Medulla oblongata (tissue), 1 donor: ENCODE measurements around the gene ATP1A3.
"Not testable (repeated sequence)": the region's sequence is repeated elsewhere in the genome, so short reads cannot be mapped to it uniquely, and the experiment has no call there.

Source experiments
- DNase-seq: peaks from one replicate; pipeline ENCODE4 v3.0.0-alpha.2; 2015; ENCODE audit errors: extremely low spot score

The ATP1A3 gene

GRCh38 chr19:41993612-41994483 lies at the start of gene ATP1A3:
Gene ATP1A3, minus strand, starts transcription at chr19:41994230. Its CDS starts 154 bp downstream, at chr19:41994076.
- DNase-seq = peak; percentile 45

- DNase-seq = no peak
Observed at GRCh38 chr19:42042455-42043170, 48.6 kb upstream of the ATP1A3 start.

GRCh38 chr19:42040491-42040890 lies 46.5 kb upstream of the ATP1A3 start:
- DNase-seq = not testable (repeated sequence)

GRCh38 chr19:42040031-42040430 lies 46.0 kb upstream of the ATP1A3 start:
- DNase-seq = no peak

- peak; percentile 3 for DNase-seq
Observed at GRCh38 chr19:42038666-42039065, 44.6 kb upstream of the ATP1A3 start.

- DNase-seq = no peak
Observed at GRCh38 chr19:42037649-42038048, 43.6 kb upstream of the ATP1A3 start.

GRCh38 chr19:42034640-42035391 lies 40.8 kb upstream of the ATP1A3 start:
- peak; percentile 71 for DNase-seq

- DNase-seq = no peak
Observed at GRCh38 chr19:42033413-42033812, 39.4 kb upstream of the ATP1A3 start.

- peak; percentile 20 for DNase-seq
Observed at GRCh38 chr19:42032431-42032830, 38.4 kb upstream of the ATP1A3 start.

- peak; percentile 37 for DNase-seq
Observed at GRCh38 chr19:42030645-42031440, 36.8 kb upstream of the ATP1A3 start.

GRCh38 chr19:42028304-42029216 lies 34.5 kb upstream of the ATP1A3 start:
- no peak for DNase-seq

- DNase-seq = peak; percentile 26
Observed at GRCh38 chr19:42024622-42025111, 30.6 kb upstream of the ATP1A3 start.

GRCh38 chr19:42023943-42024260 lies 29.9 kb upstream of the ATP1A3 start:
- no peak for DNase-seq

GRCh38 chr19:42023121-42023942 lies 29.3 kb upstream of the ATP1A3 start:
- no peak for DNase-seq

GRCh38 chr19:42022616-42023015 lies 28.6 kb upstream of the ATP1A3 start:
- no peak for DNase-seq

- DNase-seq = no peak
Observed at GRCh38 chr19:42021185-42021584, 27.2 kb upstream of the ATP1A3 start.

GRCh38 chr19:42018503-42019193 lies 24.6 kb upstream of the ATP1A3 start:
- DNase-seq = no peak

GRCh38 chr19:42017040-42017439 lies 23.0 kb upstream of the ATP1A3 start:
- DNase-seq = no peak

- not testable (repeated sequence) for DNase-seq
Observed at GRCh38 chr19:42012747-42013146, 18.7 kb upstream of the ATP1A3 start.
